Measurements from ENCODE around the gene MTX2.
"Not testable (repeated sequence)": the region's sequence is repeated elsewhere in the genome, so short reads cannot be mapped to it uniquely, and the experiment has no call there.

MTX2 gene

DNA sequence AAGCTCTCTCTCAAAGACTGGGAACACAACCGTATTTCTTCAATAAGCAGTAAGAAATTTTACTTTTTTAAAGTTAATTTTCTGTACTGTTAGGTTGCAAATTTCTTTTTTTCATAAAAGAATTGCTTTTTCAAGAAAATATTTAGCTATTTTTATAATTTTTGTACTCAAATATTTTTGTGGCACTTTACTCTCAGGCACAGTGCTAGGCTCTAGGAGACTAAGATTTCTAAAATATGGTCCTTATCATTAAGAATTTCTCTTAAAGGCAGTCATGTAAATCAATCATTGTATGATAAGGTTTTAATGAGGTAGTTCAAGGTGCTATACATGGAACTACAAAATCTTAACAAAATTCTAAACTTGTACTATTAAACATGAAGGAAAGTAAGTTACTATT is 61.4 kb downstream of the MTX2 start:
- H3K9ac ChIP-seq (ENCODE audit: low read length): no peak overlapping the region
- H3K27ac ChIP-seq (ENCODE audit: low read depth, low read length): no peak overlapping the region
- H3K36me3 ChIP-seq (ENCODE audit: insufficient read depth, low read length): no peaks in the 10 kb centered on the region
- no peaks in the 10 kb centered on the region for H3K27me3 ChIP-seq (ENCODE audit: control insufficient read depth in 1 of 2, insufficient read depth in 2 of 2, low read length in 2 of 2)
- no peaks in the 10 kb centered on the region for H3K4me1 ChIP-seq (ENCODE audit: insufficient read depth, low read length)
- no peaks in the 10 kb centered on the region for H3K9me3 ChIP-seq (ENCODE audit: low read length)
- no peak overlapping the region for H3K4me3 ChIP-seq (ENCODE audit: low read depth in 1 of 2, low read length in 2 of 2)

DNA sequence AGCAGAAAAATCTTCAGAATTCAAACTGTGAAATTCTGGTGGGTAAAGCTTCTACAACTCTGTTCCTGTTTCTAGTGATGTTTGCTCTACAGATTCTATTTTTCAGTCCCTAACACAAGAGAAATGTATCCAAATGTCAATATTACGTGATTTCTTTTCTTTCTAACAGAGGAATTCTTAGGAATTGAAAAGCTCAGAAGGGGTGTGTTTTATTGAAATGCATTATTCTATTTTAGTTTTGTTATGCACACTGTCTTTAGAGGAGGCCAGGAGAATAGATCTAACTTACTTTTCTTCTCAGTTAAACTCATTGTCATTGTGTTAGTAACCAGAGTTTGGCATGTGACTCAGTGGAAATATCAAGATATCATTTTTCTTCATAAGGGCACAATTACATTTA is 62.4 kb downstream of the MTX2 start:
- Histone ChIP-seq H3K36me3 (ENCODE audit: insufficient read depth, low read length) (no peaks in the 10 kb centered on the region), H3K9me3 (ENCODE audit: low read length) (no peaks in the 10 kb centered on the region), H3K4me3 (ENCODE audit: low read depth in 1 of 2, low read length in 2 of 2) (no peak overlapping the region), H3K27me3 (ENCODE audit: control insufficient read depth in 1 of 2, insufficient read depth in 2 of 2, low read length in 2 of 2) (no peaks in the 10 kb centered on the region), H3K9ac (ENCODE audit: low read length) (no peak overlapping the region), H3K4me1 (ENCODE audit: insufficient read depth, low read length) (no peaks in the 10 kb centered on the region), H3K27ac (ENCODE audit: low read depth, low read length) (no peak overlapping the region)

DNA sequence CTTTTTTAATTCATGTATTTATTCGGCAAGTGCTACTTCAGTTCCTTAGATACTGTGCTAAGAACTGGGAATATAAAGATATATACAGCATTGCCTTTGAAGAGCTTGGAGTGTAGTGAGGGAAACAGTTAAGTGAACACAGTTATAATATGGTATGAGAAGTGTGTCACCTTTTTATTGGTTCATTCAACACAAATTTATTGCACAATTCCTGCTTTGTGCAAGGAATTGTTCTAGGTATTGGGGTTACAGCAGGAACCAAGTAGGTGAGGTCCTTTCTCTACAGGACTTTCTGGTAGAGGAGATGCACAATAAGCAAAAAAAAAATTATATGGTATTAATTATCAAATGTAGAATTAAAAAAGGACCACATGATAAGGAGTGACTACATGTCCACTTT is 65.5 kb downstream of the MTX2 start:
- no peak overlapping the region for H3K27ac ChIP-seq (ENCODE audit: low read depth, low read length)
- no peaks in the 10 kb centered on the region for H3K9me3 ChIP-seq (ENCODE audit: low read length)
- no peaks in the 10 kb centered on the region for H3K27me3 ChIP-seq (ENCODE audit: control insufficient read depth in 1 of 2, insufficient read depth in 2 of 2, low read length in 2 of 2)
- no peak overlapping the region for H3K4me3 ChIP-seq (ENCODE audit: low read depth in 1 of 2, low read length in 2 of 2)
- H3K4me1 ChIP-seq (ENCODE audit: insufficient read depth, low read length): no peaks in the 10 kb centered on the region
- no peak overlapping the region for H3K9ac ChIP-seq (ENCODE audit: low read length)
- H3K36me3 ChIP-seq (ENCODE audit: insufficient read depth, low read length): peaks cover 4% of the 10 kb centered on the region

DNA sequence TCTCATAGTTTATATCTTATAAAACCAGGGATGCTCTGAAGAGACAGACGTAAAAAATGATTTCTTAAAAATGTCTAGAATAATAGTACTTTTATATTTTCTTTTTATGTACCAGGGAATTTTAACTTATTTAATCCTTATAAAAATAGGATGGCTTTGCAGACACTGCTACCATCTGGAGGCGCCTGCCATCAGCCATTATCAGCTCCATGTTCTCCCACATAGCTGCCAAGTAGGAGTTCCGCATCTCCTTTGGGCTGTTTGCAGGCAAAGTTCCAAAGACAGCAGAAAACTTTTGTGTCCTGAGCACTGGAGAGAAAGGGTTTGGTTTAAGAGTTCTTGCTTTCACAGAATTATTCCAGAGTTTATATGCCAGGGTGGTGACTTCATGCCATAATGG is 69.2 kb downstream of the MTX2 start:
- Histone ChIP-seq H3K9ac (ENCODE audit: low read length) (no peak overlapping the region), H3K4me3 (ENCODE audit: low read depth in 1 of 2, low read length in 2 of 2) (no peak overlapping the region), H3K36me3 (ENCODE audit: insufficient read depth, low read length) (peaks cover 4% of the 10 kb centered on the region), H3K27ac (ENCODE audit: low read depth, low read length) (no peak overlapping the region), H3K4me1 (ENCODE audit: insufficient read depth, low read length) (no peaks in the 10 kb centered on the region), H3K9me3 (ENCODE audit: low read length) (no peaks in the 10 kb centered on the region), H3K27me3 (ENCODE audit: control insufficient read depth in 1 of 2, insufficient read depth in 2 of 2, low read length in 2 of 2) (no peaks in the 10 kb centered on the region)

DNA sequence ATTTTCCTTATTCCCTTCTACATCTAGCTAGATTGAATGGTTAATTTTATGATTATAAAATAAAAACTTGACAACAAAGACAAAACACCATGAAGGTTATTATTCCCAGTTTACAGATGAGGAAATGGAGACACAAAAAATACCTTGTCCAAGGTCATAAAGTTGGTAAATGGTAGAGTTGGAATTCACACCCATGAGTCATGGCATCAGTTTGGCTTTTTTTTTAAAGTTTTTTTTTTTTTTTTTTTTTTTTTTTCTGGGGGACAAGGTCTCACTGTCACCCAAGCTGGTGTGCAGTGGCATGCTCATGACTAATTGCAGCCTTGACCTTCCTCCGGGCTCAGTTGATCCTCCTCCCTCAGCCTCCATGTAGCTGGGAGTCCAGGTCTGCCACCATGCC is 70.0 kb downstream of the MTX2 start:
- Histone ChIP-seq H3K4me1 (ENCODE audit: insufficient read depth, low read length) (no peaks in the 10 kb centered on the region), H3K4me3 (ENCODE audit: low read depth in 1 of 2, low read length in 2 of 2) (no peak overlapping the region), H3K36me3 (ENCODE audit: insufficient read depth, low read length) (peaks cover 4% of the 10 kb centered on the region), H3K27ac (ENCODE audit: low read depth, low read length) (no peak overlapping the region), H3K27me3 (ENCODE audit: control insufficient read depth in 1 of 2, insufficient read depth in 2 of 2, low read length in 2 of 2) (no peaks in the 10 kb centered on the region), H3K9me3 (ENCODE audit: low read length) (no peaks in the 10 kb centered on the region), H3K9ac (ENCODE audit: low read length) (no peak overlapping the region)

DNA sequence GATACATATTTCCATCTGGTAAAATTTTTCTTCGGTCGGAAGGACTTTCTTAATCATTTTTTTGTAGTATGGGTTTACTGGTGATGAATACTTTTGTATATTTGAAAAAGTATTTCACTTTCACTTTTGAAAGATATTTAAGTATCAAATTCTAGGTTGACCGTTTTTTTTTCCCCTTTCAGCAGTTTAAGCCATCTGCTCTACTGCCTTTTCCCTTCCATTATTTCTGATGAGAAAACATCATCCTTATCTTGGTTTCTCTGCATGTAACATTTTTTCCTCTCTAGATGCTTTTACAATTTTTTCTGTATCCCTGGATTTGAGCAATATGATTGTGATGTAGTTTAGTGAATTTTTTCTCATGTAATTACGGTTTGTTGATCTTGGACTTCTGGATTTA is 87.0 kb downstream of the MTX2 start:
- Histone ChIP-seq H3K9ac (ENCODE audit: low read length) (no peak overlapping the region), H3K36me3 (ENCODE audit: insufficient read depth, low read length) (no peaks in the 10 kb centered on the region), H3K4me1 (ENCODE audit: insufficient read depth, low read length) (no peaks in the 10 kb centered on the region), H3K4me3 (ENCODE audit: low read depth in 1 of 2, low read length in 2 of 2) (no peak overlapping the region), H3K9me3 (ENCODE audit: low read length) (no peaks in the 10 kb centered on the region), H3K27me3 (ENCODE audit: control insufficient read depth in 1 of 2, insufficient read depth in 2 of 2, low read length in 2 of 2) (no peaks in the 10 kb centered on the region), H3K27ac (ENCODE audit: low read depth, low read length) (no peak overlapping the region)

DNA sequence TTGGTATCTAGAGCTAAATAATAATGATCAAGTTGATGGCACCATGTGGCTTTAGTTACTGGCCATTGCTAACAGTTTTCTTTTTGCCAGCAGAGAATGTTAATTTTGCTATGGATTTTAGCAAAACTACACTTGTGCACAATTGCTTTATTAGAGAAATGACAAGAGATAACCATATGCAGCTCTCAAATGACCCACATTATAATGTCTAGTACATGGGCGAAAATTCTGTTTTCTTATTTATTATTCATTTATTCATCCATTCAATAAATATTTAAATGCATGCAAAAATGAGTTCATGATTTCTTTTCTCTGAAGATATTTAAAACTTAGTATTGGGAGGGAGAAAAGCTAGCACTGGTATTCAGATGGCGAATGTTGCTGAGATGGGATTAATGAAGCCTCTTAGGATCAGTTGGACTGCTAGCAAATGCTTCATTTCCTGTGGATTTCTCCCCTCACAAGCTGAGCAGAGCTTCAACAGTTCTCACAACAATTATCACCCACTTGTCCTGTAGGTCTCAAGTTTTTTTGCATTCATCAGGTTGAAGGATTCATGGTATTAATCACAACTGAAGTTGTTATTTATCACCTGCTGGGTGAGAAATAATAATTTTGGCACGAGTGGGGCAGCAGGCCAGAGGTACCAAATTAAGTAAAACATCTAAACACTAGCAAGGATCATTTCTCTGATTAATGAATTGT is 95.2 kb downstream of the MTX2 start:
- Histone ChIP-seq H3K4me1 (ENCODE audit: insufficient read depth, low read length) (no peaks in the 10 kb centered on the region), H3K4me3 (ENCODE audit: low read depth in 1 of 2, low read length in 2 of 2) (no peak overlapping the region), H3K36me3 (ENCODE audit: insufficient read depth, low read length) (no peaks in the 10 kb centered on the region), H3K9me3 (ENCODE audit: low read length) (no peaks in the 10 kb centered on the region), H3K27me3 (ENCODE audit: control insufficient read depth in 1 of 2, insufficient read depth in 2 of 2, low read length in 2 of 2) (no peaks in the 10 kb centered on the region), H3K27ac (ENCODE audit: low read depth, low read length) (no peak overlapping the region), H3K9ac (ENCODE audit: low read length) (no peak overlapping the region)

DNA sequence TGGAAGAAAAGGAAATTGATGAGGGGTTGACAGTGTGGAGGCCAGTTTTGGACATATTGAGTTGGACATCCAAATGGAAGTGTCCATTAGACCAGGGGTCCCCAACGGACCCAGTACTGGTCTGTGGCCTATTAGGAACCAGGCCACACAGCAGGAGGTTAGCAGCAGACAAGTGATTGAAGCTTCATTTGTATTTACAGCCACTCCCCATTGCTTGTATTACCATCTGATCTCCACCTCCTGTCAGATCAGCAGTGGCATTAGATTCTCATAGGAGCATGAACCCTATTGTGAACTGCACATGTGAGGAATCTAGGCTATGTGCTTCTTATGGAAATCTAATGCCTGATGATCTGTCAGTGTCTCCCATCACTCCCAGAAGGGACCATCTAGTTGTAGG is 99.1 kb downstream of the MTX2 start:
- Histone ChIP-seq H3K36me3 (ENCODE audit: insufficient read depth, low read length) (no peaks in the 10 kb centered on the region), H3K9me3 (ENCODE audit: low read length) (no peaks in the 10 kb centered on the region), H3K9ac (ENCODE audit: low read length) (no peak overlapping the region), H3K27me3 (ENCODE audit: control insufficient read depth in 1 of 2, insufficient read depth in 2 of 2, low read length in 2 of 2) (no peaks in the 10 kb centered on the region), H3K27ac (ENCODE audit: low read depth, low read length) (no peak overlapping the region), H3K4me1 (ENCODE audit: insufficient read depth, low read length) (no peaks in the 10 kb centered on the region), H3K4me3 (ENCODE audit: low read depth in 1 of 2, low read length in 2 of 2) (no peak overlapping the region)

DNA sequence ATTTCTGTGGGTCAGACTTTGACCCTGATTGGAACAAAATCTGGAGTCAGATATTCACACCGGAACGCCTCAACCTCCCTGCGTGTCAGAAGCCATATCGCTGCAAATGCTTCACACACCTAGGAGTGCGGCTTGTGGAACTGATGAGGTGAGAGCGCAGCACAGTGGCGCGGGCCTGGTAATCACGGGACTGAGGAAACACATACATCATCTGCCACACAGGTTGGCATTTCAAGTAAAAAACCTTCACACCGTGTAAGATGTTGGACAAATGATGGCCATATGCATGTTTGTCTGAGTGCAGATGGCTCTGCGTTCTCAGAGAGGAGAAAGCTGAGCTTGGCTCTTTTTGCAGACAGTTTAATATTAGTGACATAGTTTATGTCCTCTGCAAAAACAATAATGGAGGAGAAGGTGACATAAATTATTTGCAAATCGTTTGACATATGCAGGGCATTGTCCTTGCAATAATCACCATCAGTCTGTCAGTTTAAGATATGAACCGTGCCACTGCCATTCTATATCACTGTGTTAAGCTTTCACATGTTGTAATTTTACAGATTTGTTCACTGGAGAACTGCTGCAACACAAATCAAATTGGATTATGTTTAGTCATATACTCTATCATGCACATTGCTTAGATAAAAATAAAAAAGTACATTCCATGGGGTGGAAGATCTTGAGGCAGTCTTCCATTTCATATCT is 101.4 kb downstream of the MTX2 start:
- no peaks in the 10 kb centered on the region for H3K36me3 ChIP-seq (ENCODE audit: insufficient read depth, low read length)
- H3K4me1 ChIP-seq (ENCODE audit: insufficient read depth, low read length): no peaks in the 10 kb centered on the region
- H3K4me3 ChIP-seq (ENCODE audit: low read depth in 1 of 2, low read length in 2 of 2): no peak overlapping the region
- H3K9me3 ChIP-seq (ENCODE audit: low read length): no peaks in the 10 kb centered on the region
- H3K27me3 ChIP-seq (ENCODE audit: control insufficient read depth in 1 of 2, insufficient read depth in 2 of 2, low read length in 2 of 2): no peaks in the 10 kb centered on the region
- H3K27ac ChIP-seq (ENCODE audit: low read depth, low read length): no peak overlapping the region
- H3K9ac ChIP-seq (ENCODE audit: low read length): no peak overlapping the region

DNA sequence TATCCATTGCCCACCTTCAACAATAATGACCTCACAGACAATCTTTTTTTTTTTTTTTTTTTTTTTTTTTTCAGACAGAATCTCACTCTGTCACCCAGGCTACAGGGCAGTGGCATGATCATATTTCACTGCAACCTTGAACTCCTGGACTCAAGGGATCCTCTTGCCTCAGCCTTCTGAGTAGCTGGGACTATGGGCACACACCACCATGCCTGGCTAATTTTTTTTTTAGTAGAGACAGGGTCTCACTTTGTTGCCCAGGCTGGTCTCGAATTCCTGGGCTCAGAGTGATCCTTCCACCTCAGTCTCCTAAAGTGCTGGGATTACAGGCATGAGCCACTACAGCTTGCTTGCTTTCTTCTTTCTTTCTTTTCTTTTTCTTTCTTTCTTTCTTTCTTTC is 103.9 kb downstream of the MTX2 start:
- not testable (repeated sequence) for H3K4me1 ChIP-seq (ENCODE audit: insufficient read depth, low read length); H3K9ac ChIP-seq (ENCODE audit: low read length); H3K27me3 ChIP-seq (ENCODE audit: control insufficient read depth in 1 of 2, insufficient read depth in 2 of 2, low read length in 2 of 2); H3K9me3 ChIP-seq (ENCODE audit: low read length); H3K27ac ChIP-seq (ENCODE audit: low read depth, low read length); H3K4me3 ChIP-seq (ENCODE audit: low read depth in 1 of 2, low read length in 2 of 2); H3K36me3 ChIP-seq (ENCODE audit: insufficient read depth, low read length)

DNA sequence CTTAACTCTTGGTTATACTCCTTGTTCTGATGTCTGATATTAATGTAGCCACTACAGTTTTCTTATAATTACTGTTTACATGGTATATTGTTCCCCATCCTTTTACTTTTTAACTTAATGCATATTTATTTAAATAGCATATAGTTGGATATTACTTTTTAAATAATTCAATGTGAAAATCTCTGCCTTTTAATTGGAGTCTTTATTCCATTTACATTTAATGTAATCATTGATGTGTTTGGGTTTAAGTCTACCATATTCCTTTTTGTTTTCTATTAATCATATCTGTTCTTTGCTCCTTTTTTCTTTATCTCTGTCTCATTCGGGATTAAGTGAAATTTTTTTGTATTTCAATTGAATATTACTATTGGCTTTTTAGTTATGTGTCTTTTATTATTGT is 109.1 kb downstream of the MTX2 start:
- Histone ChIP-seq H3K9ac (ENCODE audit: low read length) (no peak overlapping the region), H3K4me1 (ENCODE audit: insufficient read depth, low read length) (no peaks in the 10 kb centered on the region)

DNA sequence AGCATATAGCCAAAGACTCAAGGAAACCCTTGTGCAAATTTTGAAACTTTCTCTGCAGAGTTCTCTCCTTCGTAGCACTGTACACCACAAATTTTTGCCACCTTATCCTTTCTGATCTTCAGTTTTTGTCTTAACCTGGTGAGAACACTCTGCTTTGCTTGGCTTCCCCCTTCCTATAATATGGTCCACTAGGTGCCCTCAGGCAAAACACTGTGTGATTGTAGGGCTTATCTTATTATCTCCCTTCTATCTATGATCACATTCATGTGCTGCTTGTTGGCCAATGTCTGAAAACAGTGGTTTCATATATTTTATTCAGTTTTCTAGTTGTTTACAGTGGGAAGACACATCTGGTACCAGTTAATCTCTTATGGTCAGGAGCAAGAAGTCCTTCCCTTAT is 111.1 kb downstream of the MTX2 start:
- H3K9ac ChIP-seq (ENCODE audit: low read length): no peak overlapping the region
- no peaks in the 10 kb centered on the region for H3K36me3 ChIP-seq (ENCODE audit: insufficient read depth, low read length)
- no peak overlapping the region for H3K4me3 ChIP-seq (ENCODE audit: low read depth in 1 of 2, low read length in 2 of 2)
- no peaks in the 10 kb centered on the region for H3K4me1 ChIP-seq (ENCODE audit: insufficient read depth, low read length)
- H3K9me3 ChIP-seq (ENCODE audit: low read length): peaks cover 4% of the 10 kb centered on the region
- H3K27me3 ChIP-seq (ENCODE audit: control insufficient read depth in 1 of 2, insufficient read depth in 2 of 2, low read length in 2 of 2): no peaks in the 10 kb centered on the region
- no peak overlapping the region for H3K27ac ChIP-seq (ENCODE audit: low read depth, low read length)

More for the DNA sequence above, 109.1 kb downstream of the MTX2 start:
- H3K27ac ChIP-seq (ENCODE audit: low read depth, low read length): no peak overlapping the region
- H3K4me3 ChIP-seq (ENCODE audit: low read depth in 1 of 2, low read length in 2 of 2): no peak overlapping the region
- H3K36me3 ChIP-seq (ENCODE audit: insufficient read depth, low read length): no peaks in the 10 kb centered on the region
- H3K27me3 ChIP-seq (ENCODE audit: control insufficient read depth in 1 of 2, insufficient read depth in 2 of 2, low read length in 2 of 2): no peaks in the 10 kb centered on the region
- H3K9me3 ChIP-seq (ENCODE audit: low read length): peaks cover 4% of the 10 kb centered on the region

Measured in muscle layer of colon (tissue), 2 donors.